H9 (cell line): Measurements from ENCODE around the gene RPS21. TPM values are rescaled to one million over a fixed set of nuclear protein-coding genes. Genes with fewer than 3 reads are reported as not detected.

Experiments used
- DNase-seq: peaks from one replicate; pipeline ENCODE4 v3.0.0-alpha.2; 2017
- H2AFZ ChIP-seq: one replicate; pipeline ENCODE4 v1.6.1; 2013; ENCODE audit warnings: mild to moderate bottlenecking, low read length, control low read depth, moderate library complexity
- H2AK5ac ChIP-seq: 2 replicates; pipeline ENCODE4 v1.6.1; 2013; ENCODE audit warnings: low read length, control low read depth, mixed read lengths; ENCODE audit not compliant: insufficient read length
- H2BK120ac ChIP-seq: one replicate; pipeline ENCODE4 v1.6.1; 2013; ENCODE audit warnings: low read depth, mild to moderate bottlenecking, low read length, control low read depth, inconsistent platforms; ENCODE audit not compliant: poor library complexity, severe bottlenecking
- H2BK12ac ChIP-seq: 2 replicates; pipeline ENCODE4 v1.6.1; 2013; ENCODE audit warnings: low read length, control low read depth, mixed read lengths, low read depth; ENCODE audit not compliant: insufficient read length
- H2BK15ac ChIP-seq: 2 replicates; pipeline ENCODE4 v1.6.1; 2013; ENCODE audit warnings: low read depth, low read length, control low read depth
- H2BK20ac ChIP-seq: one replicate; pipeline ENCODE4 v1.6.1; 2013; ENCODE audit warnings: low read depth, mild to moderate bottlenecking, low read length, control low read depth, inconsistent platforms; ENCODE audit not compliant: poor library complexity, severe bottlenecking
- H2BK5ac ChIP-seq: 2 replicates; pipeline ENCODE4 v1.6.1; 2013; ENCODE audit warnings: low read length, control low read depth, mixed read lengths; ENCODE audit not compliant: insufficient read length
- H3K14ac ChIP-seq: 2 replicates; pipeline ENCODE4 v1.6.1; 2013; ENCODE audit warnings: low read length, control low read depth; ENCODE audit not compliant: insufficient read depth
- H3K18ac ChIP-seq: 2 replicates; pipeline ENCODE4 v1.6.1; 2013; ENCODE audit warnings: low read depth, mild to moderate bottlenecking, mixed read lengths, low read length, control low read depth; ENCODE audit not compliant: insufficient read length
- H3K23ac ChIP-seq: 2 replicates; pipeline ENCODE4 v1.6.1; 2013; ENCODE audit warnings: low read length, control low read depth, mixed read lengths, low read depth; ENCODE audit not compliant: insufficient read length
- H3K23me2 ChIP-seq: 2 replicates; pipeline ENCODE4 v1.6.1; 2013; ENCODE audit warnings: low read depth, mild to moderate bottlenecking, mixed read lengths, low read length, control low read depth; ENCODE audit not compliant: insufficient read length, poor library complexity, severe bottlenecking
- H3K27ac ChIP-seq: 2 replicates; pipeline ENCODE4 v1.5.1; 2013; ENCODE audit warnings: low read length, control low read depth, mixed read lengths, low read depth; ENCODE audit not compliant: insufficient read length
- H3K27me3 ChIP-seq: 2 replicates; pipeline ENCODE4 v1.6.1; 2013; ENCODE audit warnings: low read length, control low read depth, inconsistent platforms; ENCODE audit not compliant: insufficient read depth
- H3K4ac ChIP-seq: 2 replicates; pipeline ENCODE4 v1.6.1; 2013; ENCODE audit warnings: low read depth, mild to moderate bottlenecking, control low read depth, inconsistent platforms, low read length, moderate library complexity
- H3K4me1 ChIP-seq: 2 replicates; pipeline ENCODE4 v1.6.1; 2013; ENCODE audit warnings: low read length, control low read depth, inconsistent platforms; ENCODE audit not compliant: insufficient read depth
- H3K4me2 ChIP-seq: 2 replicates; pipeline ENCODE4 v1.6.1; 2013; ENCODE audit warnings: low read length, control low read depth, mixed read lengths; ENCODE audit not compliant: insufficient read length, insufficient read depth
- H3K56ac ChIP-seq: 2 replicates; pipeline ENCODE4 v1.6.1; 2013; ENCODE audit warnings: low read depth, mild to moderate bottlenecking, mixed read lengths, low read length, control low read depth; ENCODE audit not compliant: insufficient read length
- H3K79me1 ChIP-seq: 2 replicates; pipeline ENCODE4 v1.6.1; 2013; ENCODE audit warnings: low read depth, mild to moderate bottlenecking, moderate library complexity, low read length, control low read depth, inconsistent platforms; ENCODE audit not compliant: insufficient read depth, poor library complexity, severe bottlenecking
- H3K79me2 ChIP-seq: 2 replicates; pipeline ENCODE4 v1.6.1; 2013; ENCODE audit warnings: low read length, control low read depth, inconsistent platforms; ENCODE audit not compliant: insufficient read depth
- H3K9ac ChIP-seq: 2 replicates; pipeline ENCODE4 v1.6.1; 2013; ENCODE audit warnings: low read length, control low read depth, mixed read lengths; ENCODE audit not compliant: insufficient read length; ENCODE audit errors: extremely low read depth
- H3K9me3 ChIP-seq: one replicate; pipeline ENCODE4 v1.6.1; 2013; ENCODE audit warnings: low read depth, low read length, inconsistent platforms; ENCODE audit not compliant: control insufficient read depth
- H3T11ph ChIP-seq: one replicate; pipeline ENCODE4 v1.6.1; 2013; ENCODE audit warnings: mild to moderate bottlenecking, low read length, control low read depth, inconsistent platforms
- H4K20me1 ChIP-seq: one replicate; pipeline ENCODE4 v1.6.1; 2013; ENCODE audit not compliant: control insufficient read depth, insufficient read length, insufficient read depth
- H4K5ac ChIP-seq: 2 replicates; pipeline ENCODE4 v1.6.1; 2013; ENCODE audit warnings: low read depth, mild to moderate bottlenecking, mixed read lengths, low read length, control low read depth; ENCODE audit not compliant: insufficient read length
- H4K8ac ChIP-seq: replicated peaks from 2 replicates; pipeline ENCODE4 v1.6.1; 2013; ENCODE audit warnings: low read length, control low read depth, mixed read lengths, low read depth; ENCODE audit not compliant: insufficient read length
- H4K91ac ChIP-seq: 2 replicates; pipeline ENCODE4 v1.6.1; 2013; ENCODE audit warnings: low read depth, mild to moderate bottlenecking, moderate library complexity, mixed read lengths, low read length, control low read depth; ENCODE audit not compliant: insufficient read length
- H3K27ac Mint-ChIP-seq, 3 experiments: 2 replicates in 2 of 3; 3 replicates in 1 of 3; pipeline ENCODE4 v1.8.0; 2020 to 2021; ENCODE audit warnings: mixed read lengths in 3 of 3, mild to moderate bottlenecking in 1 of 3, moderate library complexity in 1 of 3
- H3K27me3 Mint-ChIP-seq: 2 replicates; pipeline ENCODE4 v1.8.0; 2021; ENCODE audit warnings: low read depth, mild to moderate bottlenecking, moderate library complexity, mixed read lengths
- H3K36me3 Mint-ChIP-seq, 3 experiments: 2 replicates in 2 of 3; 3 replicates in 1 of 3; pipeline ENCODE4 v1.8.0; 2020 to 2021; ENCODE audit warnings: low read depth in 3 of 3, mixed read lengths in 3 of 3; ENCODE audit not compliant: insufficient read depth in 1 of 3
- H3K4me1 Mint-ChIP-seq, 2 experiments: 2 replicates each; pipeline ENCODE4 v1.8.0; 2020; ENCODE audit warnings: mixed read lengths in 2 of 2
- H3K4me3 Mint-ChIP-seq, 2 experiments: 2 replicates in 1 of 2; 3 replicates in 1 of 2; pipeline ENCODE4 v1.8.0; 2020 to 2021; ENCODE audit warnings: mild to moderate bottlenecking in 2 of 2, mixed read lengths in 2 of 2, moderate library complexity in 1 of 2
- H3K9me3 Mint-ChIP-seq, 2 experiments: 2 replicates in 1 of 2; 3 replicates in 1 of 2; pipeline ENCODE4 v1.8.0; 2020; ENCODE audit warnings: mild to moderate bottlenecking in 2 of 2, mixed read lengths in 2 of 2, moderate library complexity in 1 of 2
- CTCF ChIP-seq: fragments of 200-600 bp; sonication (generic); conservative IDR thresholded peaks from 3 replicates; pipeline ENCODE4 v1.8.0; 2021; ENCODE audit warnings: antibody characterized with exemption, mild to moderate bottlenecking
- WGBS: extraction: QIAGEN DNeasy Blood & Tissue Kit; methylation state at CpG from one replicate; pipeline ENCODE4 v1.1.7; 2013; ENCODE audit warnings: missing lambda C conversion rate, low lambda C conversion rate, mixed read lengths; ENCODE audit not compliant: insufficient read length; ENCODE audit errors: extremely low coverage; 5-methylcytosine and 5-hydroxymethylcytosine counted together
- total RNA-seq: library from RNA; stranded (reverse); gene quantifications from 2 replicates; pipeline ENCODE4 v1.2.1, GENCODE V29; 2021

The RPS21 gene
- total RNA-seq, 1 experiment from 2014 or later, result 1,715 TPM

DNA sequence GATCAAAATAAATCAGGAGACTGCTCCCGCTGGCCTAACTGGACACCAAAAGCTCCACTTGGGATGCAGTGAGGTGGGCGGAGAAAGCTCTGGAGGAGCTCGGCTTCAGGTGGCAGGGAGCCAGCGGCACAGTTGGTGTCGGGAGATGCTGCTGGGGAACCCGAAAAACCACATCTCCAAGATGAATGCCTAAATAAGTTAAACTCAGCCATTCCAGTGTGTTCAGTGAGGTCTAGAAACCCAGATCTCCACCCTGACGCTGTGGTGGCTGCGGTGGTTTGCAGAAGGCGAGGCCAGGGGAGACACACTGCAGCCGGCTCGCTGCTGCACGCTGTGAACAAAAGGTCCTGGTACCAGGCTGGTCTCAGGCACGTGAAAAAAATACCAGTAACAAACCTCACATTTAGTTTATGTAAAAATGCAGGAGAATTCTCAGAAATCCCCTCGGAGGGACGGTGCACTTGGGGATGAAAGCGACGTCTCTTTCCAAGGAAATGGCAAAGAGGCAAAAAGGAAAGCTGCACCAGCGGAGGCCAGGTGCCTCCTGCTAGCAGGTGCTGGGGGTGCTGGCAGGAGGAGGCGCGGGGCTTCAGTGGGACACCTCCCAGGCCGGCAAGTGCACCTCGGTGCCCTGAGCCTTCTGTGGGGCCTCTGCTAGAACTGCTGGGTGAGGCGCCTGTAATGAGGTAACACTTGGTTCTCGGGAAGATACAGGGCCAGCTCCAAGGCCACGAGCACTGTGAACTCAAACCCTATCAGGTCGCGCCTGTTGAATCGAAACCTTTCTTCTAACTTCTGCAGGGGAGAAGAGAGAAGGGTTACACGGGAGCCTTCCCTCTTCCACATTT lies 3.6 kb downstream of the RPS21 start:
- no peak overlapping the region for H4K91ac ChIP-seq
- no peak overlapping the region for H3K4me2 ChIP-seq
- H2BK15ac ChIP-seq, result no peak overlapping the region
- H2AK5ac ChIP-seq, result no peak overlapping the region
- H4K8ac ChIP-seq, result no peak overlapping the region
- H3K27ac Mint-ChIP-seq, result peak overlapping the region; percentile 39 to 89 (median 57); a peak in 6 of 7 replicates
- no peak overlapping the region for H2BK5ac ChIP-seq
- H3K14ac ChIP-seq, result no peak overlapping the region
- H3K27me3 Mint-ChIP-seq, result peaks cover 2% of the 10 kb centered on the region; the same call in 1 of the 2 replicates
- peaks cover 10% of the 10 kb centered on the region; the same call in 1 of the 2 replicates for H3K79me2 ChIP-seq
- no peaks in the 10 kb centered on the region for H3K27me3 ChIP-seq
- no peak overlapping the region for H4K5ac ChIP-seq
- peaks cover 25 to 40% (median 35%) of the 10 kb centered on the region in 3 experiments; a peak in 6 of 7 replicates for H3K36me3 Mint-ChIP-seq
- no peak for TF ChIP-seq CTCF
- no peak overlapping the region for H2BK20ac ChIP-seq
- no peaks in the 10 kb centered on the region for H4K20me1 ChIP-seq
- H3K23me2 ChIP-seq, result peaks cover 14% of the 10 kb centered on the region
- H3K23ac ChIP-seq, result no peak overlapping the region
- no peak for DNase-seq
- no CpG with 5 or more reads among the region's 29 CpGs for WGBS
- H3K4me1 Mint-ChIP-seq, result peaks cover 15 to 18% of the 10 kb centered on the region in 2 experiments
- H2AFZ ChIP-seq, result no peak overlapping the region
- no peak overlapping the region for H3T11ph ChIP-seq
- no peaks in the 10 kb centered on the region for H3K9me3 ChIP-seq
- H3K9ac ChIP-seq, result no peak overlapping the region
- no peaks in the 10 kb centered on the region; a peak in 1 of 5 replicates for H3K9me3 Mint-ChIP-seq
- no peak overlapping the region for H3K4ac ChIP-seq
- H3K56ac ChIP-seq, result no peak overlapping the region
- no peak overlapping the region for H2BK12ac ChIP-seq
- peaks cover 8% of the 10 kb centered on the region for H3K79me1 ChIP-seq
- H3K4me1 ChIP-seq, result no peaks in the 10 kb centered on the region
- H3K27ac ChIP-seq, result no peak overlapping the region
- H2BK120ac ChIP-seq, result no peak overlapping the region
- no peak overlapping the region for H3K18ac ChIP-seq
- peak overlapping the region in 1 of 2 experiments; percentile 50; a peak in 1 of 5 replicates for H3K4me3 Mint-ChIP-seq
